ENCODE measurements around the gene ZNF398. TPM values are rescaled to one million over a fixed set of nuclear protein-coding genes. Genes with fewer than 3 reads are reported as not detected.

The ZNF398 gene
- total and polyA plus RNA-seq, 2 of the 13 experiments (the other 11 are each of a cell fraction or from before 2014, with no cell fraction given): 3.0 to 8.9 TPM

DNA sequence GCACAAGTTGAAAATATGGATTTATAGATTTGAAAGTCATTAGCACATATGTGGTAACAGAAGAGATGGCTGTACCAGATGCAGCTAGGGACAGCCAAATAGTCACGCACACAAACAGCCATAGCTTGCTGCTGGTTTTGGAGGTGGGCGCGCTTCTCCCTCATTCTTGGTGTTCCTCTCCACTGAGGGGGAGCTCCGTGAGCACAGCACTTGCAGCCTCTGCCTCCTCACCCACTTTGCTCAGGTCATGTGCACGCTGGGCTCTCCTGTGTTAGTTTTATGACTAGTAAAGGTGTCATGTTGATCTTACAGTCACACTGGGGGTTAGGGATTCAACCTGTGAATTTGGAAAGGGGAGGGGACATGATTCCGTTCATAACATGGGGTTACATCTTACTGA lies 48.2 kb upstream of the ZNF398 start:
- intact Hi-C loops (cut with micrococcal nuclease; ENCODE audit: unreplicated experiment): no loop called here
- ChIA-PET CTCF (ENCODE audit: low intra/inter-chr PET ratio, low total read pairs) (no interaction called here), POLR2A (interaction anchor here (1.5 kb wide), 1 partner anchor 28 kb away, joined by 3 read pairs; no protein-coding TSS in a partner anchor)
- in situ Hi-C loops (cut with HindIII; ENCODE audit: extremely low pct_ligation_motif_present, low pct_unique_long_range_greater_than_20kb): no loop called here
- no peak for FAIRE-seq
- TF ChIP-seq ZNF543 (CRISPR knock-in tag; IDR thresholded peaks at IDR 0.05): no peak
- TF ChIP-seq RXRA (CRISPR knock-in tag; IDR thresholded peaks at IDR 0.05): no peak
- TF ChIP-seq BRCA1 (CRISPR knock-in tag; IDR thresholded peaks at IDR 0.05): no peak
- TF ChIP-seq JUND (CRISPR knock-in tag; IDR thresholded peaks at IDR 0.05): no peak
- TF ChIP-seq GLI4 (CRISPR knock-in tag; IDR thresholded peaks at IDR 0.05; ENCODE audit: borderline replicate concordance): no peak
- TF ChIP-seq ZNF3 (CRISPR knock-in tag; IDR thresholded peaks at IDR 0.05): no peak
- TF ChIP-seq ZNF570 (CRISPR knock-in tag; IDR thresholded peaks at IDR 0.05; ENCODE audit: borderline replicate concordance): no peak
- TF ChIP-seq, protein P1, sequence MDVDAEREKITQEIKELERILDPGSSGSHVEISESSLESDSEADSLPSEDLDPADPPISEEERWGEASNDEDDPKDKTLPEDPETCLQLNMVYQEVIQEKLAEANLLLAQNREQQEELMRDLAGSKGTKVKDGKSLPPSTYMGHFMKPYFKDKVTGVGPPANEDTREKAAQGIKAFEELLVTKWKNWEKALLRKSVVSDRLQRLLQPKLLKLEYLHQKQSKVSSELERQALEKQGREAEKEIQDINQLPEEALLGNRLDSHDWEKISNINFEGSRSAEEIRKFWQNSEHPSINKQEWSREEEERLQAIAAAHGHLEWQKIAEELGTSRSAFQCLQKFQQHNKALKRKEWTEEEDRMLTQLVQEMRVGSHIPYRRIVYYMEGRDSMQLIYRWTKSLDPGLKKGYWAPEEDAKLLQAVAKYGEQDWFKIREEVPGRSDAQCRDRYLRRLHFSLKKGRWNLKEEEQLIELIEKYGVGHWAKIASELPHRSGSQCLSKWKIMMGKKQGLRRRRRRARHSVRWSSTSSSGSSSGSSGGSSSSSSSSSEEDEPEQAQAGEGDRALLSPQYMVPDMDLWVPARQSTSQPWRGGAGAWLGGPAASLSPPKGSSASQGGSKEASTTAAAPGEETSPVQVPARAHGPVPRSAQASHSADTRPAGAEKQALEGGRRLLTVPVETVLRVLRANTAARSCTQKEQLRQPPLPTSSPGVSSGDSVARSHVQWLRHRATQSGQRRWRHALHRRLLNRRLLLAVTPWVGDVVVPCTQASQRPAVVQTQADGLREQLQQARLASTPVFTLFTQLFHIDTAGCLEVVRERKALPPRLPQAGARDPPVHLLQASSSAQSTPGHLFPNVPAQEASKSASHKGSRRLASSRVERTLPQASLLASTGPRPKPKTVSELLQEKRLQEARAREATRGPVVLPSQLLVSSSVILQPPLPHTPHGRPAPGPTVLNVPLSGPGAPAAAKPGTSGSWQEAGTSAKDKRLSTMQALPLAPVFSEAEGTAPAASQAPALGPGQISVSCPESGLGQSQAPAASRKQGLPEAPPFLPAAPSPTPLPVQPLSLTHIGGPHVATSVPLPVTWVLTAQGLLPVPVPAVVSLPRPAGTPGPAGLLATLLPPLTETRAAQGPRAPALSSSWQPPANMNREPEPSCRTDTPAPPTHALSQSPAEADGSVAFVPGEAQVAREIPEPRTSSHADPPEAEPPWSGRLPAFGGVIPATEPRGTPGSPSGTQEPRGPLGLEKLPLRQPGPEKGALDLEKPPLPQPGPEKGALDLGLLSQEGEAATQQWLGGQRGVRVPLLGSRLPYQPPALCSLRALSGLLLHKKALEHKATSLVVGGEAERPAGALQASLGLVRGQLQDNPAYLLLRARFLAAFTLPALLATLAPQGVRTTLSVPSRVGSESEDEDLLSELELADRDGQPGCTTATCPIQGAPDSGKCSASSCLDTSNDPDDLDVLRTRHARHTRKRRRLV (CRISPR knock-in tag; IDR thresholded peaks at IDR 0.05): no peak
- TF ChIP-seq, protein P2, sequence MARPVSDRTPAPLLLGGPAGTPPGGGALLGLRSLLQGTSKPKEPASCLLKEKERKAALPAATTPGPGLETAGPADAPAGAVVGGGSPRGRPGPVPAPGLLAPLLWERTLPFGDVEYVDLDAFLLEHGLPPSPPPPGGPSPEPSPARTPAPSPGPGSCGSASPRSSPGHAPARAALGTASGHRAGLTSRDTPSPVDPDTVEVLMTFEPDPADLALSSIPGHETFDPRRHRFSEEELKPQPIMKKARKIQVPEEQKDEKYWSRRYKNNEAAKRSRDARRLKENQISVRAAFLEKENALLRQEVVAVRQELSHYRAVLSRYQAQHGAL (CRISPR knock-in tag; IDR thresholded peaks at IDR 0.05; ENCODE audit: not compliant biosample characterization): no peak
- no peak for TF ChIP-seq ETV6 (CRISPR knock-in tag; conservative IDR thresholded peaks at IDR 0.05)
- TF ChIP-seq, protein P3, sequence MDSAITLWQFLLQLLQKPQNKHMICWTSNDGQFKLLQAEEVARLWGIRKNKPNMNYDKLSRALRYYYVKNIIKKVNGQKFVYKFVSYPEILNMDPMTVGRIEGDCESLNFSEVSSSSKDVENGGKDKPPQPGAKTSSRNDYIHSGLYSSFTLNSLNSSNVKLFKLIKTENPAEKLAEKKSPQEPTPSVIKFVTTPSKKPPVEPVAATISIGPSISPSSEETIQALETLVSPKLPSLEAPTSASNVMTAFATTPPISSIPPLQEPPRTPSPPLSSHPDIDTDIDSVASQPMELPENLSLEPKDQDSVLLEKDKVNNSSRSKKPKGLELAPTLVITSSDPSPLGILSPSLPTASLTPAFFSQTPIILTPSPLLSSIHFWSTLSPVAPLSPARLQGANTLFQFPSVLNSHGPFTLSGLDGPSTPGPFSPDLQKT (CRISPR knock-in tag; IDR thresholded peaks at IDR 0.05; ENCODE audit: borderline replicate concordance): no peak
- no peak for TF ChIP-seq YY1 (IDR thresholded peaks at IDR 0.05; ENCODE audit: insufficient read depth, insufficient replicate concordance, low read depth, low read length)
- no peak overlapping the region for H3K4me3 ChIP-seq (replicated peaks in 1 of 3; ENCODE audit: insufficient read depth in 1 of 3, low read depth in 2 of 3, low read length in 3 of 3)
- BruUV-seq (replicated peaks): no TSS peak
- H3K4me1 ChIP-seq (ENCODE audit: insufficient read depth, low read length): peaks cover 15% of the 10 kb centered on the region; the same call in 1 of the 2 replicates
- no peaks in the 10 kb centered on the region for H3K36me3 ChIP-seq (replicated peaks in 1 of 2; ENCODE audit: control insufficient read depth in 1 of 2, insufficient read depth in 2 of 2, low read length in 2 of 2)
- H3K27me3 ChIP-seq (ENCODE audit: control insufficient read depth in 1 of 2, insufficient read depth in 2 of 2, low read length in 2 of 2): 0 out of 5 replicates have a peak, but pooled peaks cover 0 to 5% of the 10 kb centered on the region in 2 experiments
- peak overlapping the region; percentile 46 for H3K4me2 ChIP-seq (ENCODE audit: low read depth, low read length)
- H3K27ac ChIP-seq (ENCODE audit: extremely low read length, insufficient read depth, low read length): no peak overlapping the region
- no peak for DNase-seq (ENCODE audit: low spot score)
- no peak overlapping the region for H2AFZ ChIP-seq (ENCODE audit: low read length)
- no peaks in the 10 kb centered on the region for H3K79me2 ChIP-seq (ENCODE audit: insufficient read depth, low read length)
- 40% methylated on average over 6 of the region's 6 CpGs for WGBS (ENCODE audit: low lambda C conversion rate)
- H4K20me1 ChIP-seq (ENCODE audit: insufficient read depth, low read length): no peaks in the 10 kb centered on the region
- H3K9ac ChIP-seq (ENCODE audit: insufficient read depth, low read depth, low read length): no peak overlapping the region
- peak; percentile 49; the same call in 2 of the 3 replicates for ATAC-seq
- H3K9me3 ChIP-seq (ENCODE audit: low read length): no peaks in the 10 kb centered on the region
